C4-2B (cell line): ENCODE results near the gene MALAT1.
A peak's percentile ranks its signal among the peaks of the same experiment; 100 is the strongest.
"Not testable (repeated sequence)": the region's sequence is repeated elsewhere in the genome, so short reads cannot be mapped to it uniquely, and the experiment has no call there.

Experiments used
- H3K27ac ChIP-seq: fragments of 450-650 bp; 2 replicates; pipeline ENCODE4 v1.5.1; 2017
- ZFX ChIP-seq: fragments of 450-650 bp; IDR thresholded peaks from 2 replicates; pipeline ENCODE4 v1.6.1; 2017
- TF ChIP-seq, protein P1 (sequence below): fragments of 450-650 bp; conservative IDR thresholded peaks from 2 replicates; pipeline ENCODE4 v1.5.1; 2017; ENCODE audit warnings: mild to moderate bottlenecking

Gene MALAT1

DNA sequence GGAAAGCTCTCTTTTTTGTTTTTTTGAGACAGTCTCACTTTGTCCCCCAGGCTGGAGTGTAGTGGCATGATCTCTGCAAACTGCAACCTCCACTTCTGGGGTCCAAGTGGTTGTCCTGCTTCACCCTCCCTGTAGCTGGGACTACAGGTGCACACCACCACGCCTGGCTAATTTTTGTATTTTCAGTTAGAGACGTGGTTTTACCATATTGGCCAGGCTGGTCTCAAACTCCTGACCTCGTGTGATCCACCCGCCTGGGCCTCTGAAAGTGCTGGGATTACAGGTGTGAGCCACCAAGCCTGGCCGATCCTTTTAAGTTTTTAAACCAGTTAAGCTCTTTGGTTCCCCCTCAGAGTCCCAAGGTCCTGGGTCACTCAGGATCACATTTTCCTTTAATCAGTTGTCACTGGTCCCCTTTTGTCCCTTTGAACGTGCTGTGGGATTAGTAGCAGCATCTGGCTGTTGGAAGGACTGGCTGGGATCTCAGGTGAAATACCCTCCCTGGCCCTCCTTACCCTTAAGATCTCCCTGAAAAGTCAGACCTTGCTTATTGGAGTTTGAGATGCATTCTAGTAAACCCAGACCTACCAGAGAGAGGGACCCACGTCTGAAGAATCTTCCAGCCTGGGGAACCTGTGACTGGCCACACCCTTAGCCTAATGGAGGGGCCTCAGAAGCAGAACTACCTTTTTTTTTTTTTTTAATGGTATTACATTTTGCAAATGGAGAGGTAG is 8.1 kb downstream of the MALAT1 start:
- TF ChIP-seq ZFX: no peak
- TF ChIP-seq, protein P1, sequence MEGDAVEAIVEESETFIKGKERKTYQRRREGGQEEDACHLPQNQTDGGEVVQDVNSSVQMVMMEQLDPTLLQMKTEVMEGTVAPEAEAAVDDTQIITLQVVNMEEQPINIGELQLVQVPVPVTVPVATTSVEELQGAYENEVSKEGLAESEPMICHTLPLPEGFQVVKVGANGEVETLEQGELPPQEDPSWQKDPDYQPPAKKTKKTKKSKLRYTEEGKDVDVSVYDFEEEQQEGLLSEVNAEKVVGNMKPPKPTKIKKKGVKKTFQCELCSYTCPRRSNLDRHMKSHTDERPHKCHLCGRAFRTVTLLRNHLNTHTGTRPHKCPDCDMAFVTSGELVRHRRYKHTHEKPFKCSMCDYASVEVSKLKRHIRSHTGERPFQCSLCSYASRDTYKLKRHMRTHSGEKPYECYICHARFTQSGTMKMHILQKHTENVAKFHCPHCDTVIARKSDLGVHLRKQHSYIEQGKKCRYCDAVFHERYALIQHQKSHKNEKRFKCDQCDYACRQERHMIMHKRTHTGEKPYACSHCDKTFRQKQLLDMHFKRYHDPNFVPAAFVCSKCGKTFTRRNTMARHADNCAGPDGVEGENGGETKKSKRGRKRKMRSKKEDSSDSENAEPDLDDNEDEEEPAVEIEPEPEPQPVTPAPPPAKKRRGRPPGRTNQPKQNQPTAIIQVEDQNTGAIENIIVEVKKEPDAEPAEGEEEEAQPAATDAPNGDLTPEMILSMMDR: no peak
- H3K27ac ChIP-seq: peak overlapping the region; percentile 81

DNA sequence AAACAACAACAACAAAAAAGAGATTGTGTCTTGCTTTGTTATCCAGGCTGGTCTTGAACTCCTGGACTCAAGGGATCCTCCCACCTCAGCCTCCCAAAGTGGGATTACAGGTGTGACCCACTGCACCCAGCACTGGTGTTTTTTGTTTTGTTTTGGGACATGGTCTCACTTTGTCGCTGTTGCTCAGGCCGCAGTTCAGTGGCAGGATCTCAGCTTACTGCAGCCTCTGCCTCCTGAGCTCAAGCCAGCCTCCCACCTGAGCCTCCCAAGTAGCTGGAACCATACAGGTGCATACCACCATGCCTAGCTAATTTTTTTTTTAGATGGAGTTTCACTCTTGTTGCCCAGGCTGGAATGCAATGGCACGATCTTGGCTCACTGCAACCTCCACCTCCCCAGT is 13.5 kb downstream of the MALAT1 start:
- not testable (repeated sequence) for H3K27ac ChIP-seq

DNA sequence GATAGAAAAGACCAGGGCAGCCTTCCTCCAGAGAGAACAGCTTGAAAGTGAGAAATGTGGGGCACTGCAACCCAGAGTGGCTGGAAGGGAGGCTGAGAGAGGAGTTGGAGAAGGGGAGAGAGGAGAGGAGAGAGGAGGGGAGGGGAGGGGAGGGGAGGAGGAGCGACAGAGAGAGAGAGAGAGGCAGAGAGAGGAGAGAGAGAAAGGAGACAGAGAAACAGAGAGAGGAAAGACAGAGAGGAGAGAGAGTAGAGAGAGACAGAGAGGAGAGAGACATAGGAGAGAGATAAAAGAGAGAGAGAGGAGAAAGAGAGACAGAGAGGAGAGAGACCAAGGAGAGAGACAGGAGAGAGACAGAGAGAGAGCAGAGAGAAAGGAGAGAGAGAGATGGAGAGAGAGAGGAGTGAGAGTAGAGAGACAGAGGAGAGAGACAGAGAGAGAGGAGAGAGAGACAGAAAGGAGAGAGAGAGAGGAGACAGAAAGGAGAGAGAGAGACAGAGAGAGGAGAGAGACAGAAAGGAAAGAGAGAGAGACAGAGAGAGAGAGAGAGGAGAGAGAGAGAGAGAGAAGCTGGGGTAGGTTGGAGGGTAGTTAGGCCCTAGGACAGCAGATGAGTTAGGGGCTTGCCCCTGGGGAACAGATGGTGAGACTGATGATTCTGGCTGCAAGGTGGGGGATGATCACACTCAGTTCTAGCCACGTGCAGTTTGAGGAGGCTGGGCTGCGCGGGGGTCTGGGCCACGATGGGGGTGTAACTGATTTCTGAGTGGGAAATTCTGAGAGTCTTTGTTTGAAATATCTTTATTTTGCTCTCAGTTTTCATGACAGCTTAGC is 17.5 kb downstream of the MALAT1 start:
- TF ChIP-seq ZFX: no peak
- TF ChIP-seq, protein P1: no peak
- no peak overlapping the region for H3K27ac ChIP-seq

DNA sequence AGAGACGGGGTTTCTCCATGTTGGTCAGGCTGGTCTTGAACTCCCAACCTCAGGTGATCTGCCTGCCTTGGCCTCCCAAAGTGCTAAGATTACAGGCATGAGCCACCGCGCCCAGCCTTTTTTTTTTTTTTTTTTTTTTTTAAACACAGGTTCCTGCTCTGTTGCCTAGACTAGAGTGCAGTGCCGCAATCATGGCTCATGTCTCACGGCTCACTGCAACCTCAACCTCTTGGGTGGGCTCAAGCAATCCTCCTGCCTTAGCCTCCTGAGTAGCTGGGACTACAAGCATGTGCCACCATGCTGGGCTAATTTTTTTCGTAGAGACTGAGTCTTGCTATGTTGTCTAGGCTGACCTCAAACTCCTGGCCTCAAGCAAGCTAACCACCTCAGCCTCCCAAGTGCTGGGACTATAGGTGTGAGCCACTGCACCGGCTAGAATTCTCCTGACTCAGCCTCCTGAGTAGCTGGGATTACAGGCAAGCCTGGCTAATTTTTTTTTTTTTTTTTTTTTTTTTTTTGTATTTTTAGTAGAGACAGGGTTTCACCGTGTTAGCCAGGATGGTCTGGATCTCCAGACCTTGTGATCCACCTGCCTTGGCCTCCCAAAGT is 20.2 kb downstream of the MALAT1 start:
- H3K27ac ChIP-seq: not testable (repeated sequence)

DNA sequence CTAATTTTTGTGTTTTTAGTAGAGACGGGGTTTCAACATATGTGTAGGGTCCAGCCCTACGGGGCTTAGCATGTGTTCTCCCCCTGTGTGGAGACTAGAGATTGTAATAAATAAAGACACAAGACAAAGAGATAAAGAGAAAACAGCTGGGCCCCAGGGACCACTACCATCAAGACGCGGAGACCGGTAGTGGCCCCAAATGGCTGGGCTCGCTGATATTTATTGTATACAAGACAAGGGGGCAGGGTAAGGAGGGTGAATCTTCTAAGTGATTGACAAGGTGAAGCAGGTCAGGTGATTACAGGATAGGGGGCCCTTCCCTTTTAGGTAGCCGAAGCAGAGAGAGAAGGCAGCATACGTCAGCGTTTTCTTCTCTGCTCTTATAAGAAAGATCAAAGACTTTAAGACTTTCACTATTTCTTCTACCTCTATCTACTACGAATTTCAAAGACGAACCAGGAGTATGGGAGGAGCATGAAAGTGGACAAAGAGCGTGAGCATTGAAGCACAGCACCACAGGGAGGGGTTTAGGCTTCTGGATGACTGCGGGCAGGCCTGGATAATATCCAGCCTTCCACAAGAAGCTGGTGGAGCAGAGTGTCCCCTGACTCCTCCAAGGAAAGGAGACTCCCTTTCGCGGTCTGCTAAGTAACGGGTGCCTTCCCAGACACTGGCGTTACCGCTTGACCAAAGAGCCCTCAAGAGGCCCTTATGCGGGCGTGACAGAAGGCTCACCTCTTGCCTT is 23.1 kb downstream of the MALAT1 start:
- not testable (repeated sequence) for H3K27ac ChIP-seq

DNA sequence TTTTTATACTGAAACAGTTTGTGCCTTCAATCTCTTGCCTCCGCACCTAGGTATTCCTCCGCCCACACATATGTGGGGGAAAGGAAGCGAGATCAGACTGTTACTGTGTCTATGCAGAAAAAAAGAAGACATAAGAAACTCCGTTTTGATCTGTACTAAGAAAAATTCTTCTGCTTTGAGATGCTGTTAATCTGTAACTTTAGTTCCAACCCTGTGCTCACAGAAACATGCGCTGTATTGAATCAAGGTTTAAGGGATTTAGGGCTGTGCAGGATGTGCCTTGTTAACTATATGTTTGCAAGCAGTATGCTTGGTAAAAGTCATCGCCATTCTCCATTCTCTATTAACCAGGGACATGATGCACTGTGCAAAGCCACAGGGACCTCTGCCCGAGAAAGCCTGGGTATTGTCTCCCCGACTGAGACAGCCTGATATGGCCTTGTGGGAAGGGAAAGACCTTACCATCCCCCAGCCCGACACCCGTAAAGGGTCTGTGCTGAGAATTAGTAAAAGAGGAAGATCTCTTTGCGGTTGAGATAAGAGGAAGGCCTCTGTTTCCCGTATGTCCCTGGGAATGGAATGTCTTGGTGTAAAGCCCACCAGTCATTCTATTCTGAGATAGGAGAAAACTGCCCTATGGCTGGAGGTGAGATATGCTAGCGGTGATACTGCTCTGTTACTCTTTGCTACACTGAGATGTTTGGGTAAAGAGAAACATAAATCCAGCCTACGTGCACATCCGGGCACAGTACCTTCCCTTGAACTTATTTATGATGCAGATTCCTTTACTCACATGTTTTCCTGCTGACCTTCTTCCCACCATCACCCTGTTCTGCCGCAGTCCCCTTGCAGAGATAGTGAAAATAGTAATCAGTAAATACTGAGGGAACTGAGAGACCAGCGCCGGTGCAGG is 24.1 kb downstream of the MALAT1 start:
- H3K27ac ChIP-seq: not testable (repeated sequence)

DNA sequence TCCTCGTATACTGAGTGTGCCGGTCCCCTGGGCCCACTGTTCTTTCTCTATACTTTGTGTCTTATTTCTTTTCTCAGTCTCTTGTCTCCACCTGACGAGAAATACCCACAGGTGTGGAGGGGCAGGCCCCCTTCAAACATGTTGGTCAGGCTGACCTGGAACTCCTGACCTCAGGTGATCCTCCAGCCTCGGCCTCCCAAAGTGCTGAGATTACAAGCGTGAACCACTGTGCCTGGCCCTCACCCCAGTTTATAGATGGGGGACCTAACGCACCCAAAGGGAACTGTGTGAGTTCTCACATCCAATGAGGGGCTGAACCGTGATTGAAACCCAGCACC is 24.8 kb downstream of the MALAT1 start:
- not testable (repeated sequence) for H3K27ac ChIP-seq

DNA sequence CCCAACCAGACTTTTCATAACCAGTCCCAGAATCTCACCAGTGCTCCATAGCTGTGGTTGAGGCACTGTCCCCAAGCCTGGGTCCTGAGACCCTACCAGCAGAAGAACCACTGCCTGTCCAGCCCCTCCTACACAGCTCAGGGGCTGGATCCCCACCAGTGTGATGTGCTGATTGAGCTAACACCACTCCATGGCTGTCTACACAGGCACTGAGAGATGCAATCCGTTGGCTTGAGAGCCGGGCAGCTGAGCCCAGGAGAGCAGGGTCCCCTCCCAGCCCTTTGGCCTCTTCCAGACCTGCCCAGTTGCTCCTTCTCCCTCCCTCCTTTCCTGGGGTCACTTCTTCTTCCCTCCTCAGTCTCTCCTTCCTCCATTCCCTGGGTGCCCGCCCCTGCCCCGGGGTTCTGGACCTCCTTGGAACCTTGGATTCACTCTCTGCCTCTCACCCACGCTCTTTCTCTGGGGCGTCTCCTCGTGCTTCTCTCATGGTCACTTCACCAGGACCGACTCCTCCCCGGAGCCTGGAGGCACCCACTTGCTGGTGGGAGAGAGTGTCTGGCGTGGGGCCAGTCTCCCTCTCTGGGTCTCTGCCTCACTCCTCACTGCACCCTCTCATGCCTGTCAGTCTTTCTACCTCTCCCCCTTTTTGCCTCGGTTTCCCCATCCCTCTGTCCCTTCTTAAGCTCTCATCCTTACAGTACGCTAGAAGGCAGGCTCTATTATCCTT is 25.3 kb downstream of the MALAT1 start:
- no peak for TF ChIP-seq ZFX
- H3K27ac ChIP-seq: no peak overlapping the region

DNA sequence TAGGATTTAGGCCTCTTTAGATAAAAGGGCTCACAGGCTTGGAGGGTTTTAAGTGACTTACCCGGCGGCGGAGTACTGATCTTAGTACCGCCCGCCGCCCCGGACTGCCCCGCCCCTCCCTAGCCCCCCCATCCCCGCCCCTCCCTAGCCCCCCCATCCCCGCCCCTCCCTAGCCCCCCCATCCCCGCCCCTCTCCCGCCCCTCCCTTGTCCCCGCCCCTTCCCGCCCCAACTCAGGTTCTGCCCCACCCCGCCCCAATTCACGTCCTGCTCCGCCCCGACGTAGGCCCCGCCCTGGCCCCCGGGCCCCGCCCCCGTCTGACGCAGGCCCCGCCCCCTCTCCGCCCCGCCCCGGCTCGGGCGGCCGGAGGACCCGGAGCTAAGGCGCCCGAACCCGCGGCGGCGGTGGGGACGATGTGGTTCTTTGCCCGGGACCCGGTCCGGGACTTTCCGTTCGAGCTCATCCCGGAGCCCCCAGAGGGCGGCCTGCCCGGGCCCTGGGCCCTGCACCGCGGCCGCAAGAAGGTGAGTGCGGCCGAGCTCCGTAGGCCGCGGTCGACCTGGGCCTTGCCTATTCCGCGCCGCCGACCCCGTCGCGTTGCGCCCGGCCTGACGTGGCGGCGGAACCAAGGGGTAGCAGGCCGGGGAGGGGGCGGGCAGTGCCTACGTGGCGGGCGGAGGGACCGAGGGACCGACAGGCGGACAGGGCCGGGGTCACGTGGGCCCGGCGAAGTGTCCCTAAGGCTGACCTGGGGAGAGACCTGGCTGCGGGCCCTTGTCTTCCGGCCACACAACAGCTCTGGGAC is 26.1 kb downstream of the MALAT1 start, which contains the start of gene SCYL1:
TSS of gene SCYL1 (plus strand) at position 343 of the 805 bp plus-strand sequence. CDS start at position 414, 71 bp downstream.
- H3K27ac ChIP-seq: peak within 1 kb of the TSS; percentile 98
- TF ChIP-seq ZFX: peak; percentile 100
- TF ChIP-seq, protein P1: no peak
